GM23338 (cell line): Measurements from ENCODE around the gene KLK12.

Experiments
- ETS1 ChIP-seq: IDR thresholded peaks from 2 replicates; pipeline ENCODE4 v1.6.1; 2016; ENCODE audit warnings: antibody characterized with exemption
- EZH2 ChIP-seq: fragments of 200-600 bp; sonication (generic); IDR thresholded peaks from one replicate; pipeline ENCODE4 v1.8.0; 2017; ENCODE audit warnings: antibody characterized with exemption, mild to moderate bottlenecking, low read depth; ENCODE audit not compliant: unreplicated experiment
- EZH2phosphoT487 ChIP-seq: fragments of 200-600 bp; sonication (generic); IDR thresholded peaks from one replicate; pipeline ENCODE4 v1.8.1; 2018; ENCODE audit warnings: antibody characterized with exemption; ENCODE audit not compliant: unreplicated experiment
- JUNB ChIP-seq: IDR thresholded peaks from one replicate; pipeline ENCODE4 v1.6.1; 2016; ENCODE audit warnings: antibody characterized with exemption; ENCODE audit not compliant: unreplicated experiment
- NANOG ChIP-seq: IDR thresholded peaks from 2 replicates; pipeline ENCODE4 v1.6.1; 2016; ENCODE audit warnings: antibody characterized with exemption, borderline replicate concordance
- POLR2AphosphoS5 ChIP-seq: IDR thresholded peaks from 2 replicates; pipeline ENCODE4 v1.6.1; 2016; ENCODE audit warnings: antibody characterized with exemption, low read depth
- REST ChIP-seq: IDR thresholded peaks from one replicate; pipeline ENCODE4 v1.6.1; 2018; ENCODE audit warnings: antibody characterized with exemption; ENCODE audit not compliant: unreplicated experiment
- TF ChIP-seq, protein P1 (sequence below), 2 experiments: fragments of 200-600 bp in 1 of 2; sonication (generic) in 1 of 2; conservative IDR thresholded peaks; 2 replicates each; pipeline versions ENCODE4 v1.5.1 to v1.6.1; 2016 to 2017; ENCODE audit warnings: antibody characterized with exemption in 2 of 2, low read depth in 2 of 2, mild to moderate bottlenecking in 2 of 2, moderate library complexity in 1 of 2

DNA sequence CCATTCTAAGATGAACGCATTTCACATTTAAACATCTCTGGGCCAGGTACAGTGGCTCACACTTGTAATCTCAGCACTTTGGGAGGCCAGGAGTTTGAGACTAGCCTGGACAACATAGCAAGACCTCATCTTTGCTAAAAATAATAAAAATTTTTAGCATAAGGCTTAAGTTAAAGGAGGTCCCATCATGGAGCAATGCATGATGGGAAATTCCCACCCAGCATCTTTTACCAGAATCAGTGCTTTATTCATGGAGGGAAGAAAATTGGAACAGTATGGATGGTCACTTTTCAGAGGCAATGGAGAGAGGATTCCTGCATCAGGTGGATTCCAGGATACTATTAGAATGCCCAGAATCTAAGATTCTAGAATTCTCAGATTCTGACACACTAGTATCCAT, 29.6 kb downstream of the KLK12 start:
- TF ChIP-seq, protein P1, sequence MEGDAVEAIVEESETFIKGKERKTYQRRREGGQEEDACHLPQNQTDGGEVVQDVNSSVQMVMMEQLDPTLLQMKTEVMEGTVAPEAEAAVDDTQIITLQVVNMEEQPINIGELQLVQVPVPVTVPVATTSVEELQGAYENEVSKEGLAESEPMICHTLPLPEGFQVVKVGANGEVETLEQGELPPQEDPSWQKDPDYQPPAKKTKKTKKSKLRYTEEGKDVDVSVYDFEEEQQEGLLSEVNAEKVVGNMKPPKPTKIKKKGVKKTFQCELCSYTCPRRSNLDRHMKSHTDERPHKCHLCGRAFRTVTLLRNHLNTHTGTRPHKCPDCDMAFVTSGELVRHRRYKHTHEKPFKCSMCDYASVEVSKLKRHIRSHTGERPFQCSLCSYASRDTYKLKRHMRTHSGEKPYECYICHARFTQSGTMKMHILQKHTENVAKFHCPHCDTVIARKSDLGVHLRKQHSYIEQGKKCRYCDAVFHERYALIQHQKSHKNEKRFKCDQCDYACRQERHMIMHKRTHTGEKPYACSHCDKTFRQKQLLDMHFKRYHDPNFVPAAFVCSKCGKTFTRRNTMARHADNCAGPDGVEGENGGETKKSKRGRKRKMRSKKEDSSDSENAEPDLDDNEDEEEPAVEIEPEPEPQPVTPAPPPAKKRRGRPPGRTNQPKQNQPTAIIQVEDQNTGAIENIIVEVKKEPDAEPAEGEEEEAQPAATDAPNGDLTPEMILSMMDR (conservative IDR thresholded peaks at IDR 0.05; ENCODE audit: low read depth in 2 of 2): no peak
- TF ChIP-seq EZH2 (no peak), EZH2phosphoT487 (no peak), REST (no peak), POLR2AphosphoS5 (no peak), JUNB (no peak), NANOG (no peak), ETS1 (no peak)
